HG03103 (cell line): ENCODE results near the gene ANAPC13.

Experiments
- ATAC-seq: cut with Tn5 transposase; IDR thresholded peaks from one replicate; pipeline ENCODE4 v1.9.1; 2021; ENCODE audit warnings: low read depth; ENCODE audit not compliant: unreplicated experiment

The ANAPC13 gene

DNA sequence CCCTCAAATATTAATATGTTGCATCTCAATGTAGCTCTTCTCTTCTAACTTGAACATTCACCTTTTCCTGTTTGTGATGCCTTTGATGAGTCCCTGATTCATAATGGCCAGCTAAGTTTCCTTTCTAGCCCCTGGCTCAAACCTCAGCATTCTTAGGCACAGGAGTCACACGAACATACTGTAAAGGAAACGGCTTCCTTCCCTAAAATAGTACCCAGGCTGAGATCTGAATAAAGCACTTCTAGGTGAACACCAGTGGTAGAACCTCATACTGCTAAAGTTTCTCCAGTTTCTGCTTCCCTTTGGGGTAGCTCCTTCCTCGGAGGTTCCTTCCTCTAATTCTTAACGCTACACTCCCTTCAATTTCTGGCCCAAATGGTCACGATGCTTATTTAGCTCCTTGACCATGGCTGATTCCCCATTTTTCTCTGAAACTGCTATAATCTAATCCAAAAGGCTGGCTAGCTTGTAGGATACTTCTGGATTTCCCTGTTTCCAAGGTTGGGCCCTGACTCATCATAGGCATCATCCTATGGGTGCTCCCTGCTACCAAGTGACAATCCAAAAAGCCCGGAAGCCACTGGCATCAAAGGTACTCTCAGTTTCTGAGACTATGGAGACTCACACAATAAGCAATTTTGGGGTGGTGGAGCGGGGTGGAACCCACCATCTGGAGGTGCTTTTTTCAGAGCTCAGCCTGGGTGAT lies 2.4 kb downstream of the ANAPC13 start:
- ATAC-seq, result no peak

DNA sequence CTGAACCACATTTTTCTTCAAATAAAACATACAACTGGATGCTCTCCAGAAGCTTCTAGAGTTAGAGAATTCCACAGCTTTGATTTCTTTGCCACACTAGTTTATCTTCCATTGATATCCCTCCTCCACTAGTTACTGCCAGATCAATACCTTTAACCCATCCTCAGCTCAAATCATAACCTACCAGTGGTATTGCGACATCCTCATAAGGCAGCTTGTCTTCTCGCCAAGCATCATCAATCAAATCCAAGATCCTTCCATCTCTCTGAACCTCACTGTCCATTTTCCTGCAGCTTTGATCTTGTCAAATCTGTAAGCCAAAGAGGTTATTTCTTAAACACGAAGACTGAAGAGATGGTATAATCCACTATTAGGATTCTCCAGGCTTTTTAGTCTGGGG lies 3.2 kb downstream of the ANAPC13 start:
- no peak for ATAC-seq

DNA sequence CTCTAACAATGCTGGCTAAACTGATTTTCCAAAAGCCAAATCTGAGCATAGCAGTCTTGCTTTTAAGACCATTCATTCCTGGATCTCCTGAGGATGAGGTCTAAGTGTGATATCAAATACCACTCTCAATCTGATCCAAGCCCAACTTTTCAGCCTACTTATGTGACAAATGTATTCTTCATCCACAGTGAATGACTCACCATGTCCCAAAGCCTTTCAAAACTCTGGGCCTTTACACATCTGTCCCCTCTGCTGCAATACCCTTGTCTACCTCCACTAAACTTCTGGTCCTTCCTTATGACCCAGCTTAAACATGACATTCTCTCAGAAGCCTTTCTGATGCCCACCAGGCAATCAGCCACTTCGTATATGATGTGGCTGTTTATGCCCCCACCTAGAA lies 4.6 kb downstream of the ANAPC13 start:
- ATAC-seq, result no peak

DNA sequence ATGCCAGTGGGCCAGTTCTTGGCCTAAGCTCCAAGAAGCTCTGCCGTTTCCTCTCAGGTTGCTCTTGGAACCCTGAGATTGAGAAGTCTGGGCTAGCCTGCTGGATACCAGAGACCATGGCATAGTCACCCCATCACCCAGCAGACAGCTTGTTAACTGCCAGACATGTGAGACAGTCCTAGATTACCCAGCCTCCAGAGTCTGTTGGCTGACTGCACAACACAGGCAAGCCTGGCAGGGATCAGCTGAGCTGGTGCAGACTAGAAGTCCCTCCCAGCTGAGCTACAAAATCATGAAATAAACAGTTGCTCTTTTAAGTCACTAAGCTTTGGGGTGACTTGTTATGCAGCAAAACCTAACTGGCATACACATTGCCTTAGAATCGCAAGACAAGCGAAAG lies 5.2 kb downstream of the ANAPC13 start:
- no peak for ATAC-seq

DNA sequence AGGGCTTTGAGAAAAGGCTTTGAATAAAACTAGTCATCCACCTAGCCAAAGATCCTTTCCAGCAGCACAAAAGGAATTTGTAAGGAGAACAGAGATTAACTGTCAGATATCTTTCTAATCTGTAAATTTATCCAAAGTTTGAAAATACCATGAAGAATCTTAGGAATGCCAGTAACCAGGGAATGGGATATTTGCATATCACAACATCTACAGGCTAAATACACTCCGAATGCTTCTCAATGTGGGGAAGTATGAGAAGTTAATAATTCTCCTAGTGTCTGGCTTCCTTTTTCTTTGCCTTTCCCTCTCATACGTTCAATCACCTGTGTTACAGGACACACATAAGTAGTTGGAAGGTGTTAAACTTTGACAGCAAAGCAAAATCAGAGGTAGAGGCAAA lies 7.8 kb downstream of the ANAPC13 start:
- no peak for ATAC-seq

DNA sequence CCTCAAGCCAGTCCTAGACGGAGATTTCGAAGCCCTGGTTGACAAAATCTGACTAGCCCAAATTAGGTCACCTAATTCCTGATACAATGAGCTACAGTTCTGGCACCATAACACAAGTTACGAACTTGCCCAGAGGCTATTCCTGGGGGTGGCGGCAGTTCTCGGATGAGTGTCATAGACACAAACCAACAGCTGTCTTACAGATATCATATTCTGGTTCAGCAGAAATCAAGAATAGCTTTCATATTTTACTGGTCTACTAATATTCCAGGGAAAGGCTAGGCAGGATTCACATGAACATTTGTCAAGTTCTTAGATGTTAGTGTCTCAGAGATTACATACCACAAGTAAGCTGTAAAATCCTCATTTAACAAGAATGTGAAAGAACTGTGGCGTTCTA lies 8.8 kb downstream of the ANAPC13 start:
- no peak for ATAC-seq

DNA sequence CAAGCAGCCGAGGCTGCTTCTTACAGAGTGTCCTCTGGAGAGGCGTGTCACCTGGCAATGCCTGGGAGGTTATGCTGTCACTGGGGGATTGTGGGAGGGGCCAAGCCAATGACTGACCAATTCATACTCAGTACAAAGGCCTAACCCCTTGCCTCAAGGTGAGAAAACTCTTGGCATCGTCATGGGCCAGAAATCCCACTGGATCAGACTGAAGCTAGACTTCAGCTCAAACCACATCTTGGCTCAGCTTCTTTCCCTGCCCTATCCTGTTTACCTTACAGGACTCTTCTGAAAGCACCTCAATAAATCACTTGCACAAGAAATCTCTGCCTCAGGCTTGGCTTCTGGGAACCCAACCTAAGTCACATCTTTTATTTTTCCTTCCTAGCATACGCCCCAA lies 9.5 kb downstream of the ANAPC13 start:
- no peak for ATAC-seq

DNA sequence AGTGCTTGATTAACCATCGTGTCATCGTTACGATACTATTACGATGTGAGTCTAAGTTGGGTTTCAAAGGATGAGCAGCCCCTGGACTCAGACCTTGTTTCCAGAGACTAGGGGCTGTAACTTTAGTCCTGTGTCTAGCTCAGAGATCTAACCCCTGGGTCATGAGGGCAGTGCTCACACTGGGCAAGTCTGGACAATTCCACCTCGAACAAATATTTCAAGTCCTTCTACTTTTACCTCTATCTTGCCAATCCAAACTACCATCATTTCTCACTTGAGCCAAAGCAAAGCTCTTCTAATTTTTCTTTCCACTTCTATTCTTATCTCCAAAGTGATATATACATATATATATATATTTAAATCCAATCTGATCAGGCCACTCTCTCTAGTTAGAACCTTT lies 10.8 kb downstream of the ANAPC13 start:
- ATAC-seq, result no peak

DNA sequence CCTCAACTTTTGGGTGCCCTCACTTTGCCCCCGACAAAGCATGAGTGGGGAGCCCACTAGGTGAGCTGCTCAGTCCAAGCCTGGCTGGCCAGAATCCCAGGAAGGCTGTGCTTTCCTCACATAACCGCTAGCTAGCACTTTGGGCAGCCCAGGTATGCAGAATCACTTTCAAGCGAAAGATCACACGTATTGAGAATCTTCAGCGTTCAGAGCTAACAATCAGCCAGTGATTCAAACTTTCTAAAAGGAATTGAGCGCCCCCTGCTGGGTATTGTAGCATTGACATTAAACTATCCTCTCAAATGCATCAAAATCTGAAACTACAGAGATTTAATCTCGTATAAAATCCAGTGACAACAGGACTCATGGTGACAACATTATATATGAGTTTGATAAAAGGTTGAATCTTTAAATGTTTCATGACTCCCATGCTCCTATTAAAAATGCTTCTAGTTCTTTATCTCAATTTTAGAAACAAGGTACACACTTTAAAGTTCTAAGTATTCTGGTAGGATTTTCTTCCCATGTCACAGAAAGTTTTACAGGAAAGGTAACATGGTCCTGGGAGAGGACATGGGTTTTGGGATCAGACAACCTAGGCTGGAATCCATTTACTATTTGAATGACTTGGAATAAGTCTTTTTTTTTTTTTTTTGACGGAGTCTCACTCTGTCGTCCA lies 11.8 kb downstream of the ANAPC13 start:
- ATAC-seq, result no peak

DNA sequence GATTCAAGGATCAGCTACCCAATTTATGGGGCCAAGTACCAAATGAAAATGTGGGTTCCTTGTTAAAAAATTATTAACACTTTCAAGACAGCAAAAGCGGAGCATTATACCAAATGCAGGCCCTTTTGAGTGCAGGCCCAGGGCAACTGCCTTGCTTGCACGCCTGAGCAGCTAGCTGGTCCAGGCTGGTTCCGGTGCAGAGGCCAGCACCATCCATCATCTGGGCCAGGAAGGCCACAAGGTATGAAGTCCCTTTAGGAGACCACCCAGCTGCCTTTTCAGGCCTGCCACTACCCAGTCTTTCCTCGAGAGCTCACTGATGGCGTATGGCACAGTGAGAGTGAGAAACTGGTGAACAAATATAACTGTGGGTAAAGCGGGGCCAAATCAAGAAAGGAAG lies 13.0 kb downstream of the ANAPC13 start:
- no peak for ATAC-seq

DNA sequence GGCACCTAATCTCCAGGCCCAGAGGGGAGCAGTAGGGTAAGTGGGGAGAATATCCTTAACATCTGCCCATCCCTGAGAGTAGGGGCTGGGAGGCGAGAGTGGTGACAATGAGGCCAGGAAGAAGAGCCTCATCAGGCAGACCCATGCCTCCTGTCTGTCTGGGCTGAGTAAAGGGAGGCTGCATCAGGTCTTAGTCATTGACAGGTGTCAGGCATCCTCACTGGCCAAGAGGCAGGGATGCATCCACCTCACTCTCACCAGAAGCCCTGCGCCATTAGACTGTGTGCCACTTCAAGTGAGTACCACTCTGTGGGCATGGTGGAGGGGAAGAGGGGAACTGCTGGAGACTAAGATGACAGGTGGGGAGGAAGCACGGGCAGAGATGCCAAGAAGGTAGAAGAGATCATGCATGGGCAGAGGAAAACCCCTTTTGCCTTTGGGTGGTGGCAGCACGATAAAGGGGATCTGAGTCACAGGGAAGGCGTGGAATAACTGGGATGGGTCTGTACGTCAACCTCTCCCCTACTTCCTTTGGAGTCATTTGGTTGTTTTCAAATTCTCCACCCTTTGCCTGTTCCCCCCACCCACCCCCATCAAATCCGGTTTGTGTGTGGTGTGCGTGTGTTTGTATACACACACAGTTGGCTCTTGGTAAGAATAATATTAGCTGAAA lies 14.1 kb downstream of the ANAPC13 start:
- no peak for ATAC-seq

DNA sequence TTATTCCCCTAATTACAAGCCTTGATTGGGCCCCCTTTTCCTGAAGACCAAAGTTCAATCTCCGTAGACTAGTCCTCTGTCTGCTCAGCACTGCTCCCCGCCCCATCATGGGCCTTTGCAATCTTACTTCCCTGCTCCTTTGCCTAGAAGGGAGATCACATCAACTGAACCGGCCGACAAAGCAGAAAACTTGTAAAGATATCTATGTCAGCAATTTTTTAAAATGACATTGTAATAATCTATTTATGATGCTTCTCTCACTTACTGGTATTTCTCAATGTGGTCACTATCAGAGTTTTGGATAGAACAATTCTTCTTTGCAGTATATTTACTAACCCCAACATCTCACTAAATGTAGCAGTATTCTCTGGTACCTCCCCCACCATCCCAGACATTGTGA lies 17.3 kb downstream of the ANAPC13 start:
- ATAC-seq, result no peak

DNA sequence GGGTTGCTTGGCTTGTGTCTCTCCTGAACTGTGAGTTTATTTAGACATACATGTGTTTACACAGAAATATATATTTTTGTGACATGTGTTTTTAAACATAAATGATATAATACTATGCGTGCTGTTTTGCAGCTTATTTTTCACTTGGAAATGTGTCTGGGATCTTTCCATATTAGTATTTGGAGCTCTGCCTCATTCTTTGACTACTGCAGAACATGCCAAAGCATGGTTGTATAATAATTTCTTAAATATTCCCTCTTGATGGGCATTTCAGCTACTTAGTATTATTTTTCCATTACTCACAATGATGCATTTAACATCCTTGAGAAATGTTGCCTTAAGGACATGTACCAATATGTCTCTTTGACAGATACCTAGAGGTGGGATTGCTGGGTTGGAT lies 19.5 kb downstream of the ANAPC13 start:
- no peak for ATAC-seq

DNA sequence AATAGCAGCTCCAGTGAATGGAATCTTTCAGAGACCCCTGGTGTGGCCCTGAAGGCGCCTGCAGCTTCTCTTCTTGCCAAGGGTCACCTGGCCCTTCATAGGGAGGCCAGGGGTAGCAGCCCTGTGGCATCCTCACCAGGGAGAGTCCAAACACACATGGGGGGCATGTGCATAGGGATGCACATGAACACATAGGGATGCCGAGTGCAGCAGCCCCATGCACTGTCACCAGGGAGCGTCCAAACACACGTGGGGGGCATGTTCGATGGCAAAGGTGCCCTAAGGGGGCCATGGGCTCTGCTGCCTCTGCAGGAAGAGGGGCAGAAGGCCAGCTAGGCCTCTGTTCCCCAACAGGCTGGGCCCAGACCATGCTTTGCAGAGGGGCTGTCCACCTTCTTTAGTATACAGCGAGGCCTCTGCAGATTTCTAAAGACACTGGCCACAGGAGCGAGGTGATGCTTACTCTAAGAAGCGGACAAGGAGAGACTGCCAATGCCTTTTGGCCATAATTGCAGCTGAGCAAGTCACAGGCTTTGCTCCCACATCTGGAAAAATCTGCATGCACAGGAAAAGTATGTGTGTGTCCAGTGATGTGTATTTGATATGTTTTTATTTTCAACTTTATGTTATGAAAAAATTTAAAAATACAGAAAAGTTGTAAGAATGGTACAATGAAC lies 21.0 kb downstream of the ANAPC13 start:
- ATAC-seq, result no peak

DNA sequence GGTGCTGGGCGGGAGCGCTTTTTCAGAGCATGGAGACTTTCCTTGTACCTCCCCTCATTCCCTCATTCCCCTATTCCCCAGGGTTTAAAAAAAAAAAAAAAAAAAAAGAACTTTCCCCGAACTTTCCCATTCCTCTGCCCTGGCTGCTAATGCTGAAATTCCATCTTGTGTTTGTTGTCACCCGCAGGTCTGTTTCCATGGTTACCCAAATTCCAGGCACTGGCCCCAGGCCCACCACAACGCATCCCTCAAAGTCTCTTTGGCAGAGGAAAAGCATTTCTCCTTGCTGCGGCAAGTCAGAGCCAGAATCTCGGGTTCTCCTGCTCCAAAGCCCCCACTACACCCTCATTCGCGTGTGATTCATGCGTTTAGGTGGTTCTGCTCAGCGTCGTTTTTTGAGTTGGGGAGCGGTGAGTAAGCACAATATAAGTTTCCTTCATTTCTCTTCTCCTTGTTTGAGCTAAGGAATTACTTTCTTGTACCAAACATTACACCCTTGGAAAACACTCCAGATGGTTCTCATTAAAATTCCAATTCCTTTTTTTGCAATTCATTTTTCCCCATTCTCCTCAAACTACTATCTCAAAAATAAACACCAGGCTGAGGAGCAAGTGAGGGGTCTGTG lies 21.6 kb downstream of the ANAPC13 start:
- ATAC-seq, result no peak

DNA sequence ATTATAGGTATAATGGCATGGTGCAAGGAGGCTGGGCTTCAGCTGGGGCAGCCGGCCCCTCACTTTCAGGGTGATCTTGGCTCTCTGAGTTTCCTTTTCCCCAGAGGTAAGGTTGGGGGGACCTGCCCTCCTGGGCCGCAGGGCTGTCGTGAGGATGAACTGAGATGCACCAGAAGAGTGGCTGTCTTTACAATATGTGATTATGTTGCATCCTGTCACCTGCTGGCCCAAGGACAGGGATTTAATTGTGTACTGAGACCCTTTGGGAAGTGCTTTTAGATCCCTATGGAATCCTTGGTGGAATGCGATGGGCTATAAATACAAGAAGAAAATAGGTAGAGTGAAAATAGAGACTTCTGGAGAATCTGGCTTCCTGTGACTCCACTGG lies 22.1 kb downstream of the ANAPC13 start:
- no peak for ATAC-seq

DNA sequence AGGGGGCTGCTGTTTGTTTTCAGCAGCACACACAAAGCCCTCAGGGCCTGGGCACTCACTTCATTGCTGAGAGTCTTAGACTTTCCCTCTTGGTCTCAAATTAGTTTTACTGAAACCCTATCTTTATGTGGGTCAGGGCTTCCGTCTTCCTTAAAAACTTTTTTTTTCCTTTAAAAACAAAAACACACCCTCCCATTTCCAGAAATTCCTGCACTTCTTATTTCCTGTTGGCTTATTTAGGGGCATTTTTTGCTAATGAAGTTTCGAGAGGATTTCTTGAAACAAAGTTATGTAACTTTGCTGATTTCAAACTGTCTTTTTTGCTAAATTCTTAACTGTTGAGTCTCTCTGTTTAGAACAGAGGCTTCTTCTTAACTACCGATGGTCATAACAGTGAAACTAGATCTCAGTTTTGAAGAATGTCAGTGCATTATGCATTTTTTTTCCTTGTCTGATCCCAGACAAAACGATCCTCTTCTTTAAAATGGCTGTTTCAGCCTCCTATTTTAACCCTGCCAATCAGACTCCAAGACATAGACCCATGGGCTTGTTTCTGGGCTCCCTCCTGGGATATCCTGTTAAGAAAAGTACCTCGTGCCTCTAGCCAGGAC lies 23.3 kb downstream of the ANAPC13 start:
- ATAC-seq, result no peak

DNA sequence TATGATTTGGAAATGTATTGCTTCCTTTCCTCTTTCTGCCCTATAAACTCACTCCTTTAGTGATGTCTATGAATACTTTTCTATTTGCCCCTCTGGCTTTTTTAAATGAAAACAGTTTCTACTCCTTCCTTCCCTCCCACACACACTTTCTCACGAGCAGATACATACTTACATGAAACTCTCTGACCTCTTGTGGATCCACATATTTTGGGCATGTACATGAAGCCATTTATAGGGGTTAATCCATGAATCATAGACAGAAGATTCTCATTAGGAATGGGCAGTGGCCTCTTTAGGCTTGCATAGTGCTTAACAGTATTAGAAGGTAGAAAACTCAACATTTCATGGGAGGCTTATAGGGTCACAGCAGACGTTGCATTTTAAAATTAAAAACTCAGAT lies 24.8 kb downstream of the ANAPC13 start:
- ATAC-seq, result no peak

DNA sequence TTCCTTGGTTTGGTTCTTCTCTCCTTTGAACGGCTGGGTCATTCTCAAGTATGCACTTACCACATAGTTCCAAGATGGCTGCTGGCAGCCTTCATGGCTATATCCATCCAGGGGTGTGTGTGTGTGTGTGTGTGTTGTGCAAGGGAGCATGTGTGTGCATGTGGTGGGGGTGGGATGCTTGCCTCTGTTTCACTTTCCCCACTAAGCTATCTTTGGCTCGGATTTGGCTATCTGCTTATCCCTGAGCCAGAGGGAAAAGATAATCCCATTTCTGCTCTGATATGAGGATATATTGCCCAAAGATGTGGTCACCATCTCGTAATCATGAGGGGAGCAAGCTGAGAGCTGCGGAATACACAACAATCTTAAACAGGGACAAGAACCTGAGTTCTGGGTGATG lies 26.2 kb downstream of the ANAPC13 start:
- no peak for ATAC-seq

DNA sequence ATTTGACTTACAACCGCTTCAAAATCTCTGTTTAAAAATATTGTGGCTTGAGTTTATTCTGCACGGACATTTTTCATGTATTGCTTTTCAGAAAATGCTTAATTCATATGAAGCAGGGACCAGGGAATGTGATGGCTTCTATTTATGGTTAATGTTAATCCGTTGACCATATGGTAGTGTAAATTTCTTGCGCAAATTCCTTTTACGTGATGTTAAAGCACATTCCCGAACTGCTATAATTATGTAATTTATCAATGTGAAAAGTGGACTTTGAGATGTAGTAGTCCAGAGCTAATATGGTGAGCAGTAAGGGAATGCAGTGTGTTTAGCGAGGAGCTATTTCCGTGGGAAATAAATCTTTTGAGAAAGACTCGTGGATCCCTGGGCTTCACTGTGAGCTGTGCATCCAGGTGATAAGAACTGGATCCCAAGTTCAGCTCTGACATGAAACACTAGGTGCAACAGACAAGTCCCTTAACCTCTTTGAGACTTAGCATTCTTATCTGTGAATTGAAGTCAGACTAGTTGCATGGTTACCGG lies 27.3 kb downstream of the ANAPC13 start:
- no peak for ATAC-seq
